Ovary (tissue), 9 donors: ENCODE results near the gene TMEM132D. TPM values are rescaled to one million over a fixed set of nuclear protein-coding genes. Genes with fewer than 3 reads are reported as not detected.

ENCODE experiments used
- DNase-seq, 5 donors: peaks; one replicate each; pipeline ENCODE4 v3.0.0-alpha.2; 2019 to 2020
- H3K27ac ChIP-seq, 2 donors: fragments of 200-600 bp; one replicate each; pipeline versions ENCODE4 v1.5.1 to v1.8.0; 2019 to 2022
- H3K27me3 ChIP-seq: fragments of 200-600 bp; one replicate; pipeline ENCODE4 v1.8.0; 2022
- H3K36me3 ChIP-seq: fragments of 200-600 bp; sonication (generic); one replicate; pipeline ENCODE4 v1.5.1; 2019
- H3K4me1 ChIP-seq: one replicate; pipeline ENCODE4 v1.8.1; 2013; ENCODE audit warnings: mild to moderate bottlenecking, moderate library complexity; ENCODE audit not compliant: insufficient read depth
- H3K4me3 ChIP-seq: fragments of 200-600 bp; sonication (generic); one replicate; pipeline ENCODE4 v1.5.1; 2017
- H3K9me3 ChIP-seq, 2 donors: fragments of 200-600 bp in 1 of 2; sonication (generic) in 1 of 2; one replicate each; pipeline versions ENCODE4 v1.5.1 to v1.8.1; 2013 to 2019; ENCODE audit warnings: mild to moderate bottlenecking in 1 of 2, moderate library complexity in 1 of 2
- CTCF ChIP-seq, 3 donors: fragments of 450-650 bp in 2 of 3; fragments of 200-600 bp in 1 of 3; IDR thresholded peaks; one replicate each; pipeline versions ENCODE4 v1.5.1 to v1.8.0; 2016 to 2022; ENCODE audit warnings: antibody characterized with exemption in 3 of 3, mild to moderate bottlenecking in 1 of 3
- EP300 ChIP-seq: sonication (generic); formaldehyde crosslinking; IDR thresholded peaks from one replicate; pipeline ENCODE4 v1.6.1; 2017; ENCODE audit warnings: antibody characterized with exemption
- POLR2A ChIP-seq: fragments of 450-650 bp; IDR thresholded peaks from one replicate; pipeline ENCODE4 v1.6.1; 2017; ENCODE audit warnings: antibody characterized with exemption, mild to moderate bottlenecking, moderate library complexity
- WGBS, 3 donors: extraction: QIAGEN DNeasy Blood & Tissue Kit in 1 of 3; methylation state at CpG; one replicate each; pipeline versions ENCODE4 v1.1.5 to v1.1.7; 2013 to 2017; 5-methylcytosine and 5-hydroxymethylcytosine counted together
- intact Hi-C, 4 donors: fragments of 100-400 bp; cut with DNase I; formaldehyde crosslinking; loops; one replicate each; pipeline versions ENCODE4 v1.11.0 to v1.15.1; 2022 to 2023
- polyA plus RNA-seq, 2 donors: library from polyadenylated mRNA; stranded (reverse); fragments of 200-250 nt in 1 of 2; fragments of 350-450 nt in 1 of 2; fragmentation: Illumina TruSeq in 1 of 2; extraction: RNeasy Lipid Tissue Mini Kit (QIAGEN cat#74804) in 1 of 2; gene quantifications; one replicate each; pipeline ENCODE4 v1.2.3, GENCODE V29; 2013 to 2014
- total RNA-seq, 7 donors: library from RNA; depleted of rRNA in 2 of 7; stranded (reverse); fragments of >200 nt in 2 of 7; fragmentation: NEBNext Ultra II Directional in 3 of 7; extraction: Animal tissue kit (Norgen Biotek cat#: 25700) in 3 of 7; gene quantifications; one replicate each; pipeline versions ENCODE4 v1.1.0 to v1.2.4, GENCODE V29; 2016 to 2023
- donor health status: DM: no; HTN: no; CAD: no; lungs with moderate emphysema.
- donor health status: DM: no; HTN: no; CAD: no.
- donor health status: Bipolar disorder and iron deficiency.
- donor health status: DM: yes; HTN: yes; CAD: no.
- donor health status: DM: no; HTN: no; CAD: no.
- donor health status: DM: yes; HTN: yes; CAD: no.

Gene TMEM132D
- total and polyA plus RNA-seq, 9 donors: 0.04 TPM; not detected in 8

DNA sequence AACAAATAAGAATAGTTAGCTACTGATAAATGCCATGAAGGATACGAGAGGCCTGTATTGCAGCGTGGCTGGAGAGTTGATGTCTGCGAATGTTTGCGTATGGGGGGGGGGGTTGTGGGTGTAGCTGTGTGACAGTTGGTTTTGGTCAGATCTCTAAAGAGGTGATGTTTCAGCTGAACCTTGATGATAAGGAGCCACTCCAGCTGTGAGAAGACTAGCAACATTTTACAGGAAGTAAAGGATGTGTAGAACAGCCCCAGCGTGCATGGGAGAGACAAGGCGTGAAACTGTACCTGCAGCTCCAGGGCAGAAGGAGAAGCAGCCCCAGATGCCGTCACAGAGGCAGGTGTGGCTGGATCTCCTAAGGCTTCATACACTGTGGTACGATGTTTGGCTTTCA, 416.9 kb downstream of the TMEM132D start:
- 48 to 70% (median 58%) methylated on average over 8 of the region's 8 CpGs for WGBS, 3 donors
- intact Hi-C loops: no loop called here
- TF ChIP-seq EP300 (no peak), POLR2A (no peak), CTCF (IDR thresholded peaks at IDR 0.05) (no peak)
- no peak overlapping the region for H3K27ac ChIP-seq
- H3K4me1 ChIP-seq: no peaks in the 10 kb centered on the region
- H3K36me3 ChIP-seq: no peaks in the 10 kb centered on the region
- no peaks in the 10 kb centered on the region for H3K27me3 ChIP-seq
- no peak for DNase-seq
- H3K4me3 ChIP-seq: no peak overlapping the region
- H3K9me3 ChIP-seq: no peaks in the 10 kb centered on the region

- intact Hi-C loops: no loop called here
- Histone ChIP-seq H3K27ac (no peak overlapping the region), H3K9me3 (no peaks in the 10 kb centered on the region), H3K4me1 (no peaks in the 10 kb centered on the region), H3K36me3 (no peaks in the 10 kb centered on the region), H3K4me3 (no peak overlapping the region), H3K27me3 (no peaks in the 10 kb centered on the region)
- DNase-seq: no peak
- 65 to 76% (median 74%) methylated on average over 16 of the region's 16 CpGs for WGBS, 3 donors
- TF ChIP-seq CTCF (IDR thresholded peaks at IDR 0.05) (no peak), POLR2A (no peak), EP300 (no peak)
Observed at GRCh38 chr12:129483111-129483893, 420.5 kb downstream of the TMEM132D start.

DNA sequence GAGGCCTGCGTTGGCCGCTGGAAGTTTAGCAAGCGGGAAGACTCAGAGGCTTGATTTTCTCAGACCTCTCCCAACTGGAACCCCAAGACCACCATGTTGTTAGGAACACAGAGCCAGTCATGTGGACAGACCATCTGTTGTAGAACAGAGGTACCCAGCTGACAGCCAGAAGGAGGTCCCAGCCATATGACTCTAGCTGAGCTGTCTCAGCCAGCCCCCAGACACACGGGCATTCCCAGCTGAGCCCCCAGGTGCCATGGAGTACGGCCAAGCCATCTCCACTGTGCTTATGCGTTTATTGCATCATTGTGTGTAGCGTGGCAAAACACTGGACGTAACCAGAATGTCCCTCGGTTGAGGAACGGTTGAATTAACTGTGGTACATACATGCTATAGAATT, 421.9 kb downstream of the TMEM132D start:
- H3K4me3 ChIP-seq: no peak overlapping the region
- H3K9me3 ChIP-seq: no peaks in the 10 kb centered on the region
- TF ChIP-seq EP300 (no peak), POLR2A (no peak)
- H3K36me3 ChIP-seq: no peaks in the 10 kb centered on the region
- H3K4me1 ChIP-seq: no peaks in the 10 kb centered on the region
- no peak overlapping the region for H3K27ac ChIP-seq
- DNase-seq: no peak
- 81 to 84% (median 82%) methylated on average over 10 of the region's 10 CpGs for WGBS, 3 donors
- intact Hi-C loops: no loop called here
- no peaks in the 10 kb centered on the region for H3K27me3 ChIP-seq

DNA sequence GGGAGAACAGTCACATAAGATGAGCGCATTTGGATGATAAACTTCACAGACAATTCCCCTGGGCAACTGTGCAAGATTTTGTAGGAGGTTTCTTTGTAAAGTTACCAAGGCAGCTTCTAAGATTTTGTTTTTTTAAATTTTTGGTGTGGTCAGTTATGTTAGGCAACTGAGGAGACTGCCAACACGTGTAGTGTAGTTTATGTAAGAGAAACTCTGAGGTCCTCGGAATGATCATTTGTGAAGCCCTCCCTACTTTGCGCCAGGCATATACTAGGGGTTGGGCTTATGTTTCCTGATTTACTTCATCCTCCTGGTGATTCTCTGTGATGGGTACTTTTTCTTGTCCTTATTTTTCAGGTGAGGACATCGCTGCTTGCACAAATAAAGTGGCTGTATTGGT, 433.6 kb downstream of the TMEM132D start:
- WGBS, 3 donors: 65 to 82% (median 75%) methylated on average over 5 of the region's 5 CpGs
- TF ChIP-seq EP300 (no peak), CTCF (IDR thresholded peaks at IDR 0.05) (no peak), POLR2A (no peak)
- intact Hi-C loops: no loop called here

DNA sequence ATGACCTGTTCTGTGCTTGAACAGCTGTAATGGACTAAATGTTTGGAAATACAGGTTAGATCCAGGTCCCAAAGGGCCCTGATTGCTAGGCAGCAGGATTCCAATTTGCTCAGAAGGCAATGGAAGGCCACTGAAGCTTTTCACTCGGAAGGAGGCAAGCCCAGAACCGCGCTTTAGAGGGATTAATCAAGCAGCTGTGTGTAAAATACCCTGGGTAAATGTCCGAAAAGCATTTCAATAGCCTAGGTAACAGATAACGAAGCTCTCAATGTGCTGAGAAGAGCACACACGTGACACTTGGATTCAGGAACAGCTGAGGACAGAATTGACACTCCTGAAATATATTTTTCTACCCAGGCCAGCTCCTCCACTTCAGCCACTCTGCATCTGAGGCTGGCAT, 436.1 kb downstream of the TMEM132D start:
- H3K36me3 ChIP-seq: no peaks in the 10 kb centered on the region
- H3K4me1 ChIP-seq: no peaks in the 10 kb centered on the region
- WGBS, 3 donors: 71 to 80% (median 72%) methylated on average over 6 of the region's 6 CpGs
- intact Hi-C loops: no loop called here
- no peak for DNase-seq
- no peaks in the 10 kb centered on the region for H3K9me3 ChIP-seq
- H3K27me3 ChIP-seq: no peaks in the 10 kb centered on the region
- no peak overlapping the region for H3K4me3 ChIP-seq
- no peak overlapping the region for H3K27ac ChIP-seq
- TF ChIP-seq CTCF (IDR thresholded peaks at IDR 0.05) (no peak), EP300 (no peak), POLR2A (no peak)

More for the DNA sequence above, 433.6 kb downstream of the TMEM132D start:
- Histone ChIP-seq H3K27me3 (no peaks in the 10 kb centered on the region), H3K4me3 (no peak overlapping the region), H3K9me3 (no peaks in the 10 kb centered on the region), H3K27ac (no peak overlapping the region), H3K36me3 (no peaks in the 10 kb centered on the region), H3K4me1 (no peaks in the 10 kb centered on the region)
- DNase-seq: no peak
